ENCODE results near the gene VIPR2.
"Not testable (repeated sequence)": the region's sequence is repeated elsewhere in the genome, so short reads cannot be mapped to it uniquely, and the experiment has no call there.

Gene VIPR2

GRCh38 chr7:159137906-159138305 is 6.8 kb downstream of the VIPR2 start:
- DNase-seq: no peak

- no peak for DNase-seq
Measured at GRCh38 chr7:159136846-159137245, 7.8 kb downstream of the VIPR2 start.

- DNase-seq: no peak
Measured at GRCh38 chr7:159136442-159136841, 8.2 kb downstream of the VIPR2 start.

GRCh38 chr7:159136013-159136412 is 8.7 kb downstream of the VIPR2 start:
- DNase-seq: no peak

GRCh38 chr7:159132670-159133443 is 11.8 kb downstream of the VIPR2 start:
- DNase-seq: not testable (repeated sequence)

GRCh38 chr7:159130820-159131219 is 13.8 kb downstream of the VIPR2 start:
- no peak for DNase-seq

- DNase-seq: no peak
Measured at GRCh38 chr7:159130199-159130775, 14.4 kb downstream of the VIPR2 start.

- DNase-seq: no peak
Measured at GRCh38 chr7:159128767-159129166, 15.9 kb downstream of the VIPR2 start.

GRCh38 chr7:159127691-159128642 is 16.7 kb downstream of the VIPR2 start:
- DNase-seq: no peak

- DNase-seq: no peak
Measured at GRCh38 chr7:159126311-159127260, 18.1 kb downstream of the VIPR2 start.

- DNase-seq: no peak
Measured at GRCh38 chr7:159125955-159126270, 18.8 kb downstream of the VIPR2 start.

- DNase-seq: no peak
Measured at GRCh38 chr7:159125104-159125954, 19.3 kb downstream of the VIPR2 start.

GRCh38 chr7:159123793-159124192 is 20.9 kb downstream of the VIPR2 start:
- not testable (repeated sequence) for DNase-seq

GRCh38 chr7:159123294-159123693 is 21.4 kb downstream of the VIPR2 start:
- not testable (repeated sequence) for DNase-seq

GRCh38 chr7:159122276-159122675 is 22.4 kb downstream of the VIPR2 start:
- no peak for DNase-seq

- no peak for DNase-seq
Measured at GRCh38 chr7:159121476-159121875, 23.2 kb downstream of the VIPR2 start.

- DNase-seq: no peak
Measured at GRCh38 chr7:159121068-159121467, 23.6 kb downstream of the VIPR2 start.

GRCh38 chr7:159120540-159120919 is 24.1 kb downstream of the VIPR2 start:
- no peak for DNase-seq

- DNase-seq: no peak
Measured at GRCh38 chr7:159119851-159120539, 24.7 kb downstream of the VIPR2 start.

- no peak for DNase-seq
Measured at GRCh38 chr7:159119026-159119741, 25.5 kb downstream of the VIPR2 start.

Data from T1000 (cell line).